Peyer's patch (tissue), 4 donors: Measurements from ENCODE around the gene ENHO. TPM values are rescaled to one million over a fixed set of nuclear protein-coding genes. Genes with fewer than 3 reads are reported as not detected.

ENCODE experiments used
- DNase-seq, 3 donors: peaks; one replicate each; pipeline ENCODE4 v3.0.0-alpha.2; 2017 to 2019
- H3K27ac ChIP-seq, 4 donors: fragments of 200-600 bp; sonication (generic); one replicate each; pipeline ENCODE4 v1.5.1; 2016 to 2019
- H3K27me3 ChIP-seq, 2 donors: fragments of 200-600 bp; sonication (generic); one replicate each; pipeline ENCODE4 v1.5.1; 2019
- H3K36me3 ChIP-seq, 3 donors: fragments of 200-600 bp; sonication (generic); one replicate each; pipeline ENCODE4 v1.5.1; 2016 to 2019
- H3K4me1 ChIP-seq, 4 donors: fragments of 200-600 bp; sonication (generic); one replicate each; pipeline ENCODE4 v1.5.1; 2016 to 2019
- H3K4me3 ChIP-seq, 4 donors: fragments of 200-600 bp; sonication (generic); 1 replicate in 3 of 4; 2 replicates in 1 of 4; pipeline ENCODE4 v1.5.1; 2016 to 2019; ENCODE audit warnings: mild to moderate bottlenecking in 1 of 4
- H3K9me3 ChIP-seq, 4 donors: fragments of 200-600 bp; sonication (generic); one replicate each; pipeline ENCODE4 v1.5.1; 2016 to 2019; ENCODE audit warnings: mild to moderate bottlenecking in 1 of 4
- CTCF ChIP-seq, 6 experiments: fragments of 450-650 bp in 4 of 6; fragments of 200-600 bp in 2 of 6; sonication (generic) in 1 of 6; IDR thresholded peaks; one replicate each; pipeline ENCODE4 v1.5.1; 2017 to 2019; ENCODE audit warnings: antibody characterized with exemption in 6 of 6, mild to moderate bottlenecking in 3 of 6, moderate library complexity in 1 of 6
- POLR2A ChIP-seq, 2 donors: fragments of 450-650 bp; IDR thresholded peaks; one replicate each; pipeline ENCODE4 v1.5.1; 2017; ENCODE audit warnings: antibody characterized with exemption in 2 of 2, mild to moderate bottlenecking in 2 of 2, moderate library complexity in 2 of 2
- total RNA-seq, 4 donors: library from RNA; depleted of rRNA; stranded (reverse); fragments of >200 nt; gene quantifications; one replicate each; pipeline ENCODE4 v1.1.0, GENCODE V29; 2016

The ENHO gene
- total RNA-seq, 4 donors from 2014 or later = 1.8 to 3.3 TPM; not detected in 2

GRCh38 chr9:34499076-34499475 is 23.7 kb downstream of the ENHO start:
- no peak overlapping the region for H3K27ac ChIP-seq
- TF ChIP-seq CTCF (IDR thresholded peaks at IDR 0.05) (no peak), POLR2A (IDR thresholded peaks at IDR 0.05) (no peak)
- no peaks in the 10 kb centered on the region for H3K4me1 ChIP-seq
- no peaks in the 10 kb centered on the region for H3K27me3 ChIP-seq
- no peak for DNase-seq
- no peaks in the 10 kb centered on the region for H3K36me3 ChIP-seq
- H3K9me3 ChIP-seq = no peaks in the 10 kb centered on the region
- H3K4me3 ChIP-seq = no peak overlapping the region

- no peak overlapping the region for H3K4me3 ChIP-seq
- DNase-seq = no peak
- no peaks in the 10 kb centered on the region for H3K27me3 ChIP-seq
- H3K9me3 ChIP-seq = no peaks in the 10 kb centered on the region
- no peaks in the 10 kb centered on the region for H3K36me3 ChIP-seq
- no peak overlapping the region for H3K27ac ChIP-seq
- no peaks in the 10 kb centered on the region for H3K4me1 ChIP-seq
- TF ChIP-seq CTCF (IDR thresholded peaks at IDR 0.05) (no peak), POLR2A (IDR thresholded peaks at IDR 0.05) (no peak)
Measured at GRCh38 chr9:34498553-34498952, 24.2 kb downstream of the ENHO start.

GRCh38 chr9:34496149-34496712 is 26.6 kb downstream of the ENHO start:
- no peak for TF ChIP-seq CTCF (IDR thresholded peaks at IDR 0.05)
- no peak for TF ChIP-seq POLR2A (IDR thresholded peaks at IDR 0.05)
- Histone ChIP-seq H3K36me3 (no peaks in the 10 kb centered on the region), H3K4me3 (no peak overlapping the region), H3K27me3 (no peaks in the 10 kb centered on the region), H3K9me3 (no peaks in the 10 kb centered on the region), H3K4me1 (no peaks in the 10 kb centered on the region), H3K27ac (no peak overlapping the region)
- DNase-seq = no peak

GRCh38 chr9:34493972-34494535 is 28.7 kb downstream of the ENHO start:
- Histone ChIP-seq H3K27ac (no peak overlapping the region), H3K4me3 (no peak overlapping the region), H3K36me3 (no peaks in the 10 kb centered on the region), H3K9me3 (no peaks in the 10 kb centered on the region), H3K27me3 (no peaks in the 10 kb centered on the region), H3K4me1 (no peaks in the 10 kb centered on the region)
- TF ChIP-seq CTCF (IDR thresholded peaks at IDR 0.05) (no peak), POLR2A (IDR thresholded peaks at IDR 0.05) (no peak)
- peak in 1 of 3 donors; percentile 50 for DNase-seq

- no peaks in the 10 kb centered on the region for H3K27me3 ChIP-seq
- no peaks in the 10 kb centered on the region for H3K4me1 ChIP-seq
Measured at GRCh38 chr9:34492051-34492450, 30.7 kb downstream of the ENHO start.

More at GRCh38 chr9:34492051-34492450, 30.7 kb downstream of the ENHO start:
- no peaks in the 10 kb centered on the region for H3K36me3 ChIP-seq
- H3K4me3 ChIP-seq = no peak overlapping the region
- TF ChIP-seq POLR2A (IDR thresholded peaks at IDR 0.05) (no peak), CTCF (IDR thresholded peaks at IDR 0.05) (no peak)
- H3K27ac ChIP-seq = no peak overlapping the region
- H3K9me3 ChIP-seq = no peaks in the 10 kb centered on the region
- DNase-seq = peak in 1 of 3 donors; percentile 6
